Parathyroid adenoma (tissue), 2 donors: ENCODE results near the gene EPYC.

ENCODE experiments used
- H2AFZ ChIP-seq: fragments of 300-600 bp; sonication (generic); one replicate; pipeline ENCODE4 v1.7.0; 2017; ENCODE audit warnings: antibody characterized with exemption, mild to moderate bottlenecking
- H3K27ac ChIP-seq: fragments of 300-600 bp; sonication (generic); one replicate; pipeline ENCODE4 v1.7.0; 2017
- H3K27me3 ChIP-seq: fragments of 300-600 bp; sonication (generic); one replicate; pipeline ENCODE4 v1.7.0; 2017; ENCODE audit warnings: low read length; ENCODE audit not compliant: control insufficient read depth, insufficient read depth
- H3K36me3 ChIP-seq: fragments of 300-600 bp; sonication (generic); one replicate; pipeline ENCODE4 v1.7.0; 2017; ENCODE audit warnings: low read length; ENCODE audit not compliant: control insufficient read depth, insufficient read depth
- H3K4me1 ChIP-seq: fragments of 300-600 bp; sonication (generic); one replicate; pipeline ENCODE4 v1.7.0; 2017; ENCODE audit warnings: control low read depth
- H3K4me2 ChIP-seq: fragments of 300-600 bp; sonication (generic); one replicate; pipeline ENCODE4 v1.7.0; 2017; ENCODE audit warnings: low read length
- H3K4me3 ChIP-seq: fragments of 300-600 bp; sonication (generic); one replicate; pipeline ENCODE4 v1.7.0; 2017; ENCODE audit warnings: low read depth, low read length
- H3K79me2 ChIP-seq: fragments of 300-600 bp; sonication (generic); one replicate; pipeline ENCODE4 v1.7.0; 2017; ENCODE audit warnings: control low read depth
- H3K9ac ChIP-seq: fragments of 300-600 bp; sonication (generic); one replicate; pipeline ENCODE4 v1.7.0; 2017; ENCODE audit warnings: mild to moderate bottlenecking
- H3K9me3 ChIP-seq: fragments of 300-600 bp; sonication (generic); one replicate; pipeline ENCODE4 v1.7.0; 2017; ENCODE audit warnings: low read length; ENCODE audit not compliant: control insufficient read depth
- CTCF ChIP-seq: fragments of 300-600 bp; sonication (generic); IDR thresholded peaks from one replicate; pipeline ENCODE4 v1.7.0; 2017; ENCODE audit warnings: antibody characterized with exemption, mild to moderate bottlenecking
- donor health status: primary hyperparathyroidism.

The EPYC gene

DNA sequence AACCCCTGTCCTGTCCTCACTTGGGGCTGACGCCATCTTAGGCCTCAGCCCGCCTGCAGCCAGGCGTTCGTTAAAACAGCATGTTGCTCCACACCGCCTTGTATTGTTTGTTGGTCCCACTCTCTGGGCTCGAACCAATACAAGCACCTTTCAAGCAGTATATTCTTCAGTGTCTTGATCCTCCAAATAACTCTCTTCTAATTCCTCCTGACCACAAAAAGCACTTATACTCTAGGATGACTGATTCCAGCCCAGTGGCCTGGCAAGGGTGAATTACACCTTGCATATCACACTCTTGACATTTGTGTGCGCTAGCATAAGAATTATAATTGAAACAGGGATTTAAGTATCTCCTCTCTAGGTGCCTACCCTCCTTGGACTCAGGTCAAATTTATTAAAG lies 56.9 kb downstream of the EPYC start:
- no peak overlapping the region for H3K27ac ChIP-seq
- no peak overlapping the region for H3K4me2 ChIP-seq
- H3K9me3 ChIP-seq: no peaks in the 10 kb centered on the region
- no peaks in the 10 kb centered on the region for H3K79me2 ChIP-seq
- no peaks in the 10 kb centered on the region for H3K27me3 ChIP-seq
- H3K4me3 ChIP-seq: no peak overlapping the region
- H2AFZ ChIP-seq: no peak overlapping the region
- no peak overlapping the region for H3K9ac ChIP-seq
- H3K4me1 ChIP-seq: no peaks in the 10 kb centered on the region
- no peak for TF ChIP-seq CTCF
- H3K36me3 ChIP-seq: no peaks in the 10 kb centered on the region

DNA sequence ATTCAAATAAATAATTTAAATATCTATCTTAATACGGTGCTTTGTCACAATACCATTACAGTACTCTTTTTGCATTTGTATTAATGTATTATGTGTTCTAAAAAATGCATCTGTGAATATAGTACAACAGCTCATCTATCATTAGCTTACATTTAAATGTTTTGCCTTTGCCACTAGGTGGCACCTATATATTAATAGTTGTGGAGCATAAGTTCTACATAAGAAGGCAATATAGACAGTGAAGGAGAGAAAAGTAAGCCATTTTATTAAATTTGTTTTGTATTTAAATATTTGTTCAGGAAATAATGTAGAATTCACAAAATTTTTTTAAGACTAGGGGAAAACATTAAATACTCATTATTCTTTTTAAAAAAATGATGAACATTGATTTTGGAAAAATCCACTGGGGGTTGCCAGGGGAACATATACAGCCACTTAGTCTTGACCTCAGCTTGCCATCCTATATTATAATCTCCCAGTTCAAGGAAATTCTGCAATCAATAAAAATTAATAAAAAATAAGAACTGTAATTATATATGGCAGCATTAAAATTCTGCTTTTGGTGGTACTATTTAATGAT lies 59.6 kb downstream of the EPYC start:
- no peaks in the 10 kb centered on the region for H3K4me1 ChIP-seq
- no peak overlapping the region for H3K4me3 ChIP-seq
- peak; percentile 35 for TF ChIP-seq CTCF
- H3K9ac ChIP-seq: no peak overlapping the region
- H3K9me3 ChIP-seq: no peaks in the 10 kb centered on the region
- H3K4me2 ChIP-seq: no peak overlapping the region
- H3K36me3 ChIP-seq: no peaks in the 10 kb centered on the region
- H3K27me3 ChIP-seq: no peaks in the 10 kb centered on the region
- no peak overlapping the region for H3K27ac ChIP-seq
- H2AFZ ChIP-seq: no peak overlapping the region
- H3K79me2 ChIP-seq: no peaks in the 10 kb centered on the region

DNA sequence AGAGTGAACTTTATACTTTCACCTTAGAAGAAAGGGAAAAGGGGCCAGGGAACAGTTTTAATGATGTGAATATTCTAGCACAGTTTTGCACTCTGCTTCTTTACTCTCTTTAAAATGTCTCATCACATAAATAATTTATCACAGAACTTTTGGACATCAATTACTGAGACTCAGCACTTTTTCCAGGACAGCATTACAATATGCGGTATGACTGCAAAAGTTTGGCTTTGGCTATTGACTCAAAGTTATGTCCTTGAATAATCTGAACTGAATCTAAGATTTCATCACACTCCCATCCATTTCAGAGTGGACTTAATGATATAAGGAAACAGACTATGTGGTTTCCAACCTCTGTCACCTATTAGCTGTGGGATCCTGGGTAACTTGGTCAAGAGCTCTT lies 61.5 kb downstream of the EPYC start:
- Histone ChIP-seq H3K4me2 (no peak overlapping the region), H3K36me3 (no peaks in the 10 kb centered on the region), H3K27ac (no peak overlapping the region), H3K4me1 (no peaks in the 10 kb centered on the region), H3K9ac (no peak overlapping the region), H3K9me3 (no peaks in the 10 kb centered on the region), H3K4me3 (no peak overlapping the region), H3K27me3 (no peaks in the 10 kb centered on the region), H3K79me2 (no peaks in the 10 kb centered on the region), H2AFZ (no peak overlapping the region)
- no peak for TF ChIP-seq CTCF

- no peak overlapping the region for H3K4me2 ChIP-seq
- no peaks in the 10 kb centered on the region for H3K4me1 ChIP-seq
- no peaks in the 10 kb centered on the region for H3K79me2 ChIP-seq
- no peaks in the 10 kb centered on the region for H3K27me3 ChIP-seq
- H3K9ac ChIP-seq: no peak overlapping the region
- H3K4me3 ChIP-seq: no peak overlapping the region
- no peaks in the 10 kb centered on the region for H3K9me3 ChIP-seq
- peak; percentile 35 for TF ChIP-seq CTCF
- no peak overlapping the region for H3K27ac ChIP-seq
- no peak overlapping the region for H2AFZ ChIP-seq
- H3K36me3 ChIP-seq: no peaks in the 10 kb centered on the region
These were observed 63.8 kb downstream of the EPYC start for GRCh38 chr12:90940872-90941499.

- Histone ChIP-seq H3K27ac (no peak overlapping the region), H3K27me3 (no peaks in the 10 kb centered on the region), H3K4me1 (no peaks in the 10 kb centered on the region), H2AFZ (no peak overlapping the region), H3K4me2 (no peak overlapping the region), H3K9me3 (no peaks in the 10 kb centered on the region), H3K36me3 (no peaks in the 10 kb centered on the region), H3K9ac (no peak overlapping the region), H3K79me2 (no peaks in the 10 kb centered on the region), H3K4me3 (no peak overlapping the region)
- no peak for TF ChIP-seq CTCF
These were observed 65.4 kb downstream of the EPYC start for GRCh38 chr12:90939382-90939781.
